ENCODE measurements around the gene INPP4A.

The INPP4A gene

GRCh38 chr2:98568161-98568956 lies 123.7 kb downstream of the INPP4A start:
- no peak for DNase-seq

DNA sequence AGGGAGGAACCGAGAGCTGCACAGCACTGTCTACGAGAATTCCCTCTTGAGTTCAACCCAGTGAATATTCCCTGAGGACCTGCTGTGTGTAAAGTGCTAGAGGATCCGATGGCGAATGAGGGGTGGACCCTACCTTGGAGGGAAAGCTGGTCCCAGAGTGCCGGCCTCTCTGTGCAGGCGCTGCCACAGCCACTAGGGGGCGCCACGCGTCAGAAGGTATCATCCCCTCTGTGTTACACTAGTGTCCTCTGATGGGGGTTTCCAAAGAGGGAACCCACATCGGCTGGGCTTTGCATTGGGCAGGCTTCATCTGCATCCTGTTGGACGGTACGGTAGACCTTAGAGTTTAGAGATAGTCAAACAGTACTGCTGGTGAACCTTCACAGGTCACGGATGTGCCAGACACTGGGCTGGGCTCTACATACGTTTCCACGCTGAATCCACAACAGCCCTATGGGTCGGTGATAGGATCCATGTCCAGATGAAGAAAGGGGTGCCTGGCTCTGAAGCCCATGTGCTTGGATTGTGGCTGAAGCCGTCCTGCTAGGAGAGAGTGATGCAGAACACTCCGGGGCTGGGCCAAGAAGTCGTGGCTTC lies 124.6 kb downstream of the INPP4A start:
- no peak for DNase-seq

DNA sequence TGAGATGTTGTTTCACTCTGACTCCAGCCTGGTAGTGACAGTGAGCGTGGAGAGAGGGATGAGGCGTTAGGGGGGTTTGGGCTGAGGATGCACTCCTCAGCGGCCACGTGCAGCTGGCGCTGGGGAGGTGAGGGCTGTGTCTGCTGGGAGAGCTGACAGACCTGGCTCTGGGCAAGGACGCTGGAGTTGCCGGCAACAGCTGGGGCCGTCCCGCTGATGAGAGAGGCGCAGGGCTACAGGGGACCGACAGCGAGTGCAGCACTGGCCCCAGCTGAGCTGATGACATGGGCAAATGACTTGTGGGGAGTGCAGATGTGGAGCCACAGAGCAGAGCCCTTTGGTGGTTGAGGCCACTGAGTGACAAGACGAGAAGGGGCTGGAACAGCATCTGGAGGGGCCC lies 125.3 kb downstream of the INPP4A start:
- no peak for DNase-seq

DNA sequence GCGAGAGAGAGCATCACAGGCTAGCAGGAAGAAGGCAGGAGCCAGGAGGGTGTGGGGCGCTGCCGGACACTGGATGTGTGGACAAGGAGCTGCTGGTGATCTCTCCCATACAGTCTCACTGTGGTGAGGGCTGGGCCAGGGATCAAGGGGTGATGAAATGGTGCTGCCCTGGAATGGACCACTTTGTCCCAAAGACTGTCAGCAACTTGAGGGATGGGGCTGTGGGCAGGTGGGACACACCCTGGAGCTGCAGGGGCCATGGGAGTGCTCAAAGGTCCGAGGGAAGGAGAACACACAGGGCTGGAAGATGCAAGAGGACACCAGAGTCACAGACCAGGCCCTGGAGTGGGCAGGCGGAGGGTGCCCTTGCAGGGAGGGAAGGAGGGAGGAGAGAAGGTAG lies 125.7 kb downstream of the INPP4A start:
- no peak for DNase-seq

- no peak for DNase-seq
These were observed 126.6 kb downstream of the INPP4A start for GRCh38 chr2:98571121-98571701.

DNA sequence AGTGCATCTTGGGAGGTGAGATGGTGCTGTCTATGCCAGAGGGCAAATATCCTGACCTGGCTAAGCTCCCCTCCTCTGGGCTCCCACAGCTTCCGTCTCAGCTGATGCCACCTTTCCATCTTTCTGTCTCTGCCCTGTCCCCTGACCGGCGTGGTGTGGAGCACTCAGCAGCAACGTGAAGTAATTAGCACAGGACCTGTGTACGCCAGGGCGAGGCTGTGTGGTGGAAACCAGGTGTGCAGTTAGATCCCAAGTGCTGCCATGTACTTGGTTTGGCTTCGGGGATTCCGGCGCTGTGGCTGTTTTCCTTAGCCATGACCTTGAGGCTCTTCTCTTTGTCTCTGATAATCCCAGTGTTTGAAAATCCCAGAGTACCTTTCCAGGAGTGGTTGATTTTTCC lies 127.1 kb downstream of the INPP4A start:
- no peak for DNase-seq

DNA sequence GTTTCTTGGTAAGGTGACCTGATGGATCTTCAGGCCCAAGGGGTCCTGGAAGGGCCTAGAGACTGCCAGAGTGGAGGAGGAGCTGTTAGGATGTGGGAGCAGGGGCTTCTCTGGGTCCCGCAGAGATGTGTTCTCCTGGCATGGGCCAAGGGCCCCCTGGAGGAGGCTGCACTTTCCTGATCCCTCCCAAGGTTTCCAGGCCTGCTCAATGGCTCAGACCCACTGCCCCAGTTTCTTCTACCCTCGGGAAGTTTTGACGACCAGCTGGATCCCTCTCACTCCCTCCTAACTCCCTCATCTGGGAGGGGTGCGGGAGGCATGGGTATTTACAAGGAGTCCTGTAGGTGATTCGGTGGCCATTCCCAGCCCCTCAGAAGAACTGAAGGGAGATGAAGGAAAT lies 127.6 kb downstream of the INPP4A start:
- no peak for DNase-seq

DNA sequence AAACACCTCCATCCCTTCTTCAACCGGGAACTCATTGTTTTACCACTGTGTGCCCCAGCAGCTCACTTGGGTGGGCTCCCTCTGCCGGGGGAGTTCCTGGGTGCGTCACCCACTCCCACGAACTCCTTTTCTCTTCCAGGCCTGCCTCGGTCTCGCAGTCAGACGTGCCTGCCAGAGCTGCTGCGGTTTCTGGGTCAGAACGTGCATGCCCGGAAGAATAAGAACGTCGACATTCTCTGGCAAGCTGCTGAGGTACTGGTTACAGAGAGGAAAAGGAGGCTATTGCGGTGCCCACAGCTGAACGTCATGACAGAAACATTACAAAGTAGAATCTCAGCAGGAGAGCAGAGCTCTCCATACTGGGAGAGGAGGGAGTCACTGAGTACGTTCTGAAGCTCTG lies 128.0 kb downstream of the INPP4A start:
- DNase-seq, result no peak

DNA sequence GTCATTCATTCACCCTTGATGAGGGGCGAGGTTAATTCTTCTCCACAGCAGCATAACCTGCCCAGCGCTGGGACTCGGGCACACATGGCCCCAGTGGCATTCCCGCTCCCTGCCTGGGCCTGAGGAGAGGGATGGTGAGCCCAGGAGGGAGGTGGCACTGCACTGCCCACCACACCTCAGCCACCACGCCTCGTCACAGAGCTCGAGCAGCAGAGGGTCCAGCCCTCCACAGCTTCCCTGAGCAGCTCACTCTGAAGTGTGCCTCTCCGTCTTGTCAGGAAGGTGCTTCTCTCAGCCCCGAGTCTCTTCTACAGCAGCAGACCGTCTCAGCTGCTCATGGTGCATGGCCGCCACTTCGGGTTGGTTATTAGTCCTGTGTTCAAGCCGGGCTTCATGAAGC lies 128.8 kb downstream of the INPP4A start:
- DNase-seq, result no peak

- no peak for DNase-seq
These were observed 132.1 kb downstream of the INPP4A start for GRCh38 chr2:98576666-98577312.

DNA sequence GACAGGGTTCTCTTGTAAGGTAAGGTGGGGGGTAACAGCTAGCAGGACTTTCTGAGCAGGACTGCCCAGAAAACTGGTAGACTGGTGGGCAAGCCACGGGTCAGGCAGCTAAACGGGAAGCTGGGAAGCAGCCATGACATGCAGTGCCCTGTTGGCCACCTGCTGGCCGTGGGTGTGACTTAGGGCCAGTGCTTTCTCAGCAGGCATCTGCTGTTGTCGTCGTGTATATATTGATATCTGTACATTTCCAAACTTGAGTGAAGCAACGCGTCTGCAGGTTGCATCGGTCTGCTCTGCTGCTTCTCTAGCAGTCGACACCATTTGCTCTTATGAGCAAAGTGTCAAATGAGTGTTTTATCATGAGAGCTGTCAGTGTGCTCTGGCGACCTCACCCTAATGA lies 132.7 kb downstream of the INPP4A start:
- no peak for DNase-seq

- DNase-seq, result no peak
These were observed 133.6 kb downstream of the INPP4A start for GRCh38 chr2:98578231-98578630.

DNA sequence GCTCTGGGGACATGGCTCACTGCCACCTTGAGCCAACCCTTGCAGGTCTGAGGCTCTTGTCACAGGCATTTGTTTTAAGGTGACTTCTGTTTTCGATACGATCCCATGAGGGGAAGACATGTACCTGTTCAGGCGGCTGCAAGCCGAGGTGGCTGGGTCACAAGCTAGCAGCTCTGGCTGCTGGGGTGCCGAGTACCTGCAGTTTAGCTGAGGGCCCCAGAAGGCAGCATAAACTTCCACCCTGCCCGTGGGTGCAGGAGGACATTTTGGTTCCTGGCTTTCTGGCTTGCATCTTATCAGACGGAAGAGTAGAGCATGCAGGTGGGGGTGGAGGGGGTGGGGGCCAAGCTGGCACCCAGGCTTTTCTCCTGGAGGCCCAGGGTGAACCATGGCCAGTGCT lies 135.3 kb downstream of the INPP4A start:
- DNase-seq, result no peak

DNA sequence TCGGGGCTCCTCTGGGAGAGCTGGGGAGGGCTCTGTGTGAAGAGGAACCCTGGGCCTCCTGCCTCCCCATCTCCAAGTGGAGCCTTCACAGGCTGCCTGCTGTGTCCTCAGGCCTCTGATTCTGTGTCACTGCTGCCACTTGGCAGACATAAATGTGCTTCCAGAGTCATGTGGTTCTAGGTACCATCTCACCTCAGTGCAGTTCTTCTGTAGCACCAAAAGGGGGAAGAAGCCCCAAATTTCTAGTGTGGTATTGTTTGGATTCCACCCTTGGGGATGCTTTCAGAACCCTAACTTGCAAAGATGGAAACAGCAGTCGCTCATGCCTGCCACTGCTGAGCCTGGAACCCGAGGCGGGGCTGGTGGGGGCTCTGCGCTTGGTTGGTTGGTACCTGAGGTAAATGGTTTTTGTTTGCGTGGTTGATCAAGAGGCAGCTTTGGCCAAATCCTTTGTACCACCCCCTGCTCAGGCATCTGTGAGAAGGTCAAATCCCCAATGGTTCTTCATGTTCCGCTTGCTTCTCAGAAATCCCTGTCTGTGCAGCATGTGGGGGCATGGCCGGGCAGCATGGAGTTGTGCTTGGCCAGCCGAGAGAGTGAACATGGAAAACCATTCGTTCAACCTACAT lies 136.1 kb downstream of the INPP4A start:
- DNase-seq, result no peak

DNA sequence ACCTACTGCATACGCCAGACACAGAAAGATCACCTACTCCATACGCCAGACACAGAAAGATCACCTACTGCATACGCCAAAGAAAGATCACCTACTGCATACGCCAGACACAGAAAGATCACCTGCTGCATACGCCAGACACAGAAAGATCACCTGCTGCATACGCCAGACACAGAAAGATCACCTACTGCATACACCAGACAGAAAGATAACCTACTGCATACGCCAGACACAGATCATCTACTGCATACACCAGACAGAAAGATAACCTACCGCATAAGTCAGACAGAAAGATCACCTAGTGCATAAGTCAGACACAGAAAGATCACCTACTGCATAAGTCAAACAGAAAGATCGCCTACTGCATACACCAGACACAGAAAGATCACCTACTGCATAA lies 137.9 kb downstream of the INPP4A start:
- no peak for DNase-seq

GRCh38 chr2:98583276-98583675 lies 138.6 kb downstream of the INPP4A start:
- no peak for DNase-seq

DNA sequence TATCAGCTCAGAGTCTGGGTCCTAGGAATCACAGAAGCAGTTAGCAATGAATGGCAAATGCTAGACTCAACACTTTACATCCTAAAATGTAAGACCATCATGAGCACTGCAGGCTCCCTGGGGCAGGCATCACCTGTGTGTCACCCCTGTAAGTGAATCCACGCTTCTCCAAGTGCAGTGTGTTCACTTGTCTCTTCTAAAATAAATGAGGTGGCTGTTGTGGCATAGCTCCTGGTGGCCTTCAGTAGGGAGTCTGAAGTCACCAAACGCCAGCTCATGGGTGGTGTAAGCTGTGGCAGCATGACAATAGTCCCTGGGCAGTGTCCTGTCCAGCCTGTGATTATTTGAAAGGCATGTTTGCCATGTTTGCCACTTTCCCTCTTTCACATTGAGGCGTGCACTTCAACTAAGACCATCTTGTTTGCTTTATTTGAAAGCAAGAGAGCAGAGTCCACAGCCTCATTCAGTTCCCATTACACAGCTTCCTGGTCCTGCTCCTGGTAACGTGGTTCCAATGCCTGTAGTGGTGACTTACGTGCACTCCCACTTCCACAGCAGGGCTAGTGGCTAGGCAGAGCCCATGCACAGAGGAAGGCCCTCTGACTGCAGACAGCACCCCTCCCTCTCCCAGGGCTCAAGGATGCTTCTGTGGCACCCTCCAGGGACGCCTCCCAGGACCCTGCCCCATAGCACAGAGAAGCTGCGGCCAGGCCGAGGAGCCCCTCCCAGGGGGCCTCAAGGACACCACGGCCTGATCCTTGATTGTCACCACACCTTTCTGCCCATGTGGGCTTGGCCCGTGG lies 139.4 kb downstream of the INPP4A start:
- DNase-seq, result no peak

DNA sequence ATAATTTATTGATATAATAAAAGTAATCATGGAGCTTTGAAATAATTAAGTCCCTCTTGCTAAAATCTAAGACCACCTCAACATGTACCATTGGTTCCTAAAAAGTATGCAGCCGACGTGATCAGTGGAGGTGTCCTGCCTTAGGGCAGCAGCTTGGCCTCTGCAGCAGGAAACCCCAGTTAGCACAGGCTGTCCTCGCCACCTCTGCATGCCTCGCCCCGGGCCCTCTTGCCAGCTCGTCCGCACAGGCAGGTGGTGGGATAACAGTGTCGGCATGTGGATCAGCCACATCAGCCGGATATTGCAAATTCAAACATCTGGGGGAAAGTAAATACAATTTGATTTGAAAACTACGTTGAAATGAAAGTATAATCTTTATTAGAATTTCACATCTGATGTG lies 140.7 kb downstream of the INPP4A start:
- no peak for DNase-seq

GRCh38 chr2:98586551-98587140 lies 142.0 kb downstream of the INPP4A start:
- DNase-seq, result no peak

DNA sequence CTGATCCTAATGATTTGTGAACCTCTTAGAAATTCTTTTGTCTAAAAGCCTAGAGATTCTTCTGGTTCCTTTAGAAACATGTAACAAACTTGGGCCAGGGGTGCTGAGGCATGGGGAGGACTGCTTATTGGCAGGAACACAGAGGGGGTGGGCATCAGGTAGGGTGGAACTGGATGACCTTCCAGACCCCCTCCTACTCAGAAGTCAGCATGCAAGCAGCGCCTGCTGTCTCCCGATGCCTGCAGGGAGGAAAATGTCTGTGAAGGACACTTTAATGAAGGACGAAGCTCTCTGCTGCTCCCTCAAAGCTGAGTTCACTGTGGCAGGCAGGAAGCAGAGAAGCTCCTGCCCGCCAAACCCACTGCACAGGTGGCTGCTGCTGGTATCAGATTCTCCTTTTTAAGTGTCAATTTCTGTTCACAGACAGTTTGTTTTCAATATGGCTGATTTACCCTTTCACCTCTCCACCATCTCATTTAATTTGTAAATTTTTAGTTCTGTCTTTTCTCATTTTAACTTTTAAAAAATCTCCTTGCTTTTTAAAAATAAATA lies 144.3 kb downstream of the INPP4A start:
- no peak for DNase-seq

DNA sequence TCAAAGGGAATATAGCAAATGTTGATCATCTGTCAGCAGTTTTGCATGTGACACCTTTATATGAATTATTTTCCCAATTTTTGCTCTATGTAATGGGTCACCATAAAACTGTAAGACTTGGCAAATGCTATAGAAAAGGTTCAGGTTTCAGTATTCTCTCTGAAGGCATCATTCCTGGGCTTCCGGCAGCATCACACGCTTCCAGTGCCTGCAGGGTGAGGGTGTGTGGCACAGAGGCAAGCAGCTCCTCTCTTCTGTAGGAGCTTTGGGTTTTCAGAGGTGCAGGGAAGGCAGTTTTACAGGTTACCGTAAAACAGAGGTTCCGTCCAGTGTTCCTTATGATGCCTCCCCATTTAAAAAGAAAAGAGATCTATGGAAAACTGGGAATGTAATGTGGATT lies 144.8 kb downstream of the INPP4A start:
- DNase-seq, result no peak

DNA sequence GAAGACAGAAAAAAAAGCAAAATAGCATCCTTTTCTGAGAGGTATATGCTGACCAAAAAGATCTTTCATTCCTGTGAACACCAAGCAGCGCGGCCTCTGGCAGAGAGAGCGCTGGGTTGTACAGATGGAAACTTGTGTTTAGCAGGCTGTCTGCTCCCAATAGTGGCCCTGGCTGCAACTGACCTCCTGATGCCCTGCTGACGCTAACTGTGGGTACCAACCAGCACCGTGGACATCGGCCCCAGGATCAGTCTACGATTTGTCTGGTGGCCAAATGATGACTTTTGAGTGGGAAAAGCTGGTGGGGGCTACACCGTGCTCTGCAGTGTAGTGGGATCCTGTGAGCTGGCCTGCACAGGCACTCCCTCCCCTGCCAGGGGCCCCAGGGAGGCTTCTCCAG lies 147.9 kb downstream of the INPP4A start:
- no peak for DNase-seq
